ENCODE data around the gene CBX8.

CBX8 gene

GRCh38 chr17:79788455-79788854 is 8.4 kb downstream of the CBX8 start:
- no peak for TF ChIP-seq CTCF (conservative IDR thresholded peaks at IDR 0.05; ENCODE audit: control insufficient read depth, insufficient read depth, low read depth, low read length)
- no peak for DNase-seq (ENCODE audit: low read depth)
- no peak overlapping the region for H3K4me3 ChIP-seq (ENCODE audit: control insufficient read depth, low read depth, low read length)

GRCh38 chr17:79786930-79787643 is 9.8 kb downstream of the CBX8 start:
- TF ChIP-seq CTCF (conservative IDR thresholded peaks at IDR 0.05; ENCODE audit: control insufficient read depth, insufficient read depth, low read depth, low read length) = no peak
- H3K4me3 ChIP-seq (ENCODE audit: control insufficient read depth, low read depth, low read length) = no peak overlapping the region

GRCh38 chr17:79785900-79786810 is 10.7 kb downstream of the CBX8 start:
- no peak for TF ChIP-seq CTCF (conservative IDR thresholded peaks at IDR 0.05; ENCODE audit: control insufficient read depth, insufficient read depth, low read depth, low read length)
- no peak for DNase-seq (ENCODE audit: low read depth)
- H3K4me3 ChIP-seq (ENCODE audit: control insufficient read depth, low read depth, low read length) = no peak overlapping the region

More at GRCh38 chr17:79786930-79787643, 9.8 kb downstream of the CBX8 start:
- DNase-seq (ENCODE audit: low read depth) = no peak

DNA sequence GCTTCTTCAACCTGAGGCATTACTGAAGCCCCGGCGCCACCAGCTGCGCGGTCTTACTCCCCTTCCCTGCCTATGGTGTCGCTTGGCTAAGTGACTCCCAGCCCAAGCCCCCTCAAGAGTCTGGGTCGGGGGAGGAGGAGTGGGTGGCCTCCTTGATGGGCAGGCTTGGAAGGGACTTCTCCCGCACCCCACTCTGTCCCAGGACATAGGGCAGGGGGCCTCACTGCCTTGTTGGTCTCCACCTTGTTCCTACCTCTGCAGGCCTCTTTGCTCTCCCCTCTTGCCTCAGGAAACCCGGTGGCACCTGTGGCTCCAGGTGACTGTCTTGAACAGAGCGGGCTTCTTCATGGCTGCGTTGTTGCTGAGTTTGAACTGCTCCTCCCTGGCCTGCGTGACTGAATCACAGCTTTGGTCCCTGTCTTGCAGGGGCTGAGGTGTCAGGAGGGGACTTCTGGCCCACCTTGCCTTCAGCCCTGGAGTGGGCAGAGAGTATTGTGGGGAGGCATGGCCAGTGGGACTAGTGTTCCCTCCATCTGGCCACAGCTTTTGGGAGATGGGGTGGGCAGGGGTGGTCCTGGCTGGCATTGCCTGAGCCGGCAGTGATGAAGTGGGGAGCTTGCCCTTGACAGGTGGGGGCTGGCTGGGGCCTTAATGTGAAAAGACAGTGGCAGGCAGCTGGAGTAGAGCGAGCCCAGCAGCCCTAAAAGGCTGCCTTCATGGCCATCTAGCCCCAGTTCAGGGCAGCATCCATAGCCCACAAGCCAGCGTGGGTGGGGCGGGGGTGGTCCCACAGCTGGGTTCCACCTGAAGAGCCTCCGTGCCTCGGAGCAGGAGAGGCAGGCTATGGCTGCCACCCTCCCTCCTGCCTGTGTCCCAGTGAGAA is 11.6 kb downstream of the CBX8 start:
- no peak overlapping the region for H3K4me3 ChIP-seq (ENCODE audit: control insufficient read depth, low read depth, low read length)
- TF ChIP-seq CTCF (conservative IDR thresholded peaks at IDR 0.05; ENCODE audit: control insufficient read depth, insufficient read depth, low read depth, low read length) = no peak
- DNase-seq (ENCODE audit: low read depth) = no peak

DNA sequence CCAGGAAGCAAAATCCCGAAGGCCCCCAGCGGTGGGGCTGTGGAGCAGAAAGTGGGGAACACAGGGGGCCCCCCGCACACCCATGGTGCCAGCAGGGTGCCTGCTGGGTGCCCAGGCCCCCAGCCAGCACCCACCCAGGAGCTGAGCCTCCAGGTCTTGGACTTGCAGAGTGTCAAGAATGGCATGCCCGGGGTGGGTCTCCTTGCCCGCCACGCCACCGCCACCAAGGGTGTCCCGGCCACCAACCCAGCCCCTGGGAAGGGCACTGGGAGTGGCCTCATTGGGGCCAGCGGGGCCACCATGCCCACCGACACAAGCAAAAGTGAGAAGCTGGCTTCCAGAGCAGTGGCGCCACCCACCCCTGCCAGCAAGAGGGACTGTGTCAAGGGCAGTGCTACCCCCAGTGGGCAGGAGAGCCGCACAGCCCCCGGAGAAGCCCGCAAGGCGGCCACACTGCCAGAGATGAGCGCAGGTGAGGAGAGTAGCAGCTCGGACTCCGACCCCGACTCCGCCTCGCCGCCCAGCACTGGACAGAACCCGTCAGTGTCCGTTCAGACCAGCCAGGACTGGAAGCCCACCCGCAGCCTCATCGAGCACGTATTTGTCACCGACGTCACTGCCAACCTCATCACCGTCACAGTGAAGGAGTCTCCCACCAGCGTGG is 12.4 kb downstream of the CBX8 start:
- H3K4me3 ChIP-seq (ENCODE audit: control insufficient read depth, low read depth, low read length) = no peak overlapping the region
- no peak for TF ChIP-seq CTCF (conservative IDR thresholded peaks at IDR 0.05; ENCODE audit: control insufficient read depth, insufficient read depth, low read depth, low read length)
- no peak for DNase-seq (ENCODE audit: low read depth)

- DNase-seq (ENCODE audit: low read depth) = no peak
- no peak for TF ChIP-seq CTCF (conservative IDR thresholded peaks at IDR 0.05; ENCODE audit: control insufficient read depth, insufficient read depth, low read depth, low read length)
- H3K4me3 ChIP-seq (ENCODE audit: control insufficient read depth, low read depth, low read length) = no peak overlapping the region
Measured at GRCh38 chr17:79783891-79784290, 13.0 kb downstream of the CBX8 start.
